Measurements from ENCODE around the gene MPPED2.
A peak's percentile ranks its signal among the peaks of the same experiment; 100 is the strongest.

The MPPED2 gene

DNA sequence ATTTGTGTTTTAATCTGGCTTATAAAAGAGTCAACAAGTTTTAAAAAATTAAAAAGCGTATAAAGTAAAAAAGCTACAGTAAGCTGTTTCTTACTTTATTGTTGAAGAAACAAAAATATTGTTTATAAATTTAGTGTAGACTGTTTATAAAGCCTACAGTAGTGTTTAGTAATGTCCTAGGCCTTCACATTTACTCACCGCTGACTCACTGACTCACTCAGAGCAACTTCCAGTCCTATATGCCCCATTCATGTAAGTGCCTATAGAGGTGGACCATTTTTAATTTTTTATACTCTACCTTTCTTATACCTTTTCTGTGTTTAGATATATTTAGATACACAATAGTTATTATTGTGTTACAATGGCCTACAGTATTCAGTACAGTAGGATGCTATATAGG, 12.2 kb downstream of the MPPED2 start:
- no peak for DNase-seq

DNA sequence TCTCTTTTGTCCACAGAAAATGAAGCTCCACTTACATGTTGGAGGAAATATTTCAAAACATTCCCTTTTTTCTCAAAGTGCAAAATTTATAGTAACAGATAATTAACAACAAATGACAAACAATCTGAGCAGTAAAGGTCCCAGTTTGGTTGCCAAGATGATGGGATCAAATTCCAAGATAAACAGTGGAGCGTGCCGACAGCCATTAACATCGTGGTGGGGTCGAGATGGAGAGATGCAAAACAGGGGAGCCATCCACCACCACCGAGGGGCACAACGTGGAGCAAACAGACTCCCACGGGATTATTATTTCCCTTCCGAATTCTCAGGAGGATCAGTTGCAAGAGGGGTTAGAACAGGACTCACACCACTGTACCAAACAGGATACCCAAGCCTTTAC, 17.2 kb downstream of the MPPED2 start:
- no peak for DNase-seq

DNA sequence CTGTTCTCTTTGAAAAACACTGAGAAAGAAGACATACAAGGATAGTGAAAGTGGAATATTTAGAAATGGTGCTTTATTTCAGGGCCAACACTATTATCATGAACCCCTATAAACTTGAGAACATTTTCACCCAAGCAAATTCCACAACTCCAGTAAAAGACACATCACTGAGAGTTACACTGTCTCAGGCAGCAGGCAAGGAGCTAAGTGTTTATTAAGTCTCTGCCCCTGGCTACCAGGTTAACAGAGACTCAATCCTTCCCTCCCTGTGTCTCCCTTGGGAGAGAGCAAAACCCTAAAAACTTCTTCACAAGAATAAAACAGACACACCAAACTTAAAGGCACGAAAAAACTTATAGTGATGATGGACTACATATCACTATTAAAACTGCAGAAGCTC, 18.5 kb downstream of the MPPED2 start:
- no peak for DNase-seq

DNA sequence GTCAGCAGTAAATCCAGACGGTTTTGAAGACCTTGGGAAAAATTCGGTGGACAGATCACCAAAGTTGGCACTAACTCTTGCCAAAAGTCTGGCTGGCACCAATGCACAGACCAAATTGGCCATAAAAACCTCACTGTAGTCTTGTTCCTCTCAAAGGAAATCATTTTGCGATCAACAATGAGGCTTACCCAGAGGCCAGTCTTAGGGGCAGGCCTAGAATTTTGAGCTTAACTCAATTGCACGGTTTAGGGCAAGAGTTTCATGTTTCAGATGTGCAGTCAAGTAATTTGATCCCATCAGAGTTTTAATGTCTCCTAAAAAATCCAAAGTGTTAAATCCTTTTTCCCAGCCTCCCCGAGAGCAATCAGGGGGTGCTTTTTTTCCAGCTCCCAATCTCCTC, 19.0 kb downstream of the MPPED2 start:
- no peak for DNase-seq

DNA sequence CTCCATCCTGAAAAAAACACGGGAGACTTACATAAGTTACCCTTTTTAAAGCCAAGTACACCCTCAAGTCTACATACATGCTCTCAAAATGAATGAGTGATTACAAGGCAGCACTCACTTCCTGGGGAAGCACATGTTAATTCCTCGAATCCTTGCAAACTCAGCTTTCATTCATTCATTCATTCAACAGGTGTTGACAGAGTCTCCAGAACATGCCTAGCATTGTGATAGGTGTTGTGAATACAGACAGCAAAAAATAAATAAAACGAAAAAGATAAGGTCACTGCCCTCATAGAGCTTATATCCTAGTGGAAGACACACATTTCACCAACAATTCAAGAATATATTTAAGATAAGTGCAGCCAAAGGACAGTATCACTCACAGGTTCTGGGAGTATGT, 19.7 kb downstream of the MPPED2 start:
- no peak for DNase-seq

DNA sequence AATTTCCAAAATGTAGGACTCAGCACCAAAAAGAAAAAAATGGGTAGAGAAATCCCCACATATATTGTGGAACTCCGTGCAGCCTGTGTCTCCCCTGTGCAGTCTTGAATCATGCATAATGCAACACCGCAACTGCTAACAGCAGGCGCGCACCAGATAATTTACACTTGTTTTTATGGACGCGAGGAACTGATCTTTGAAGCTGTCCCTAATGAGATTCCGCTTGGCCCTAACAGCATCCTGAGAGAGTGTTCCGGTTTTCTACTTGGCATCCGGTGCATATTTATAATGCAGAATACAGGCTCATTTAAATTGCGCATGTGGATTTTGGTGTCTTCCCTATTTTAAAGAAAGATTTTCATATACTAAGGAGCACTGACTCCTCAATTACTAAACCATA, 21.1 kb downstream of the MPPED2 start:
- DNase-seq = no peak

DNA sequence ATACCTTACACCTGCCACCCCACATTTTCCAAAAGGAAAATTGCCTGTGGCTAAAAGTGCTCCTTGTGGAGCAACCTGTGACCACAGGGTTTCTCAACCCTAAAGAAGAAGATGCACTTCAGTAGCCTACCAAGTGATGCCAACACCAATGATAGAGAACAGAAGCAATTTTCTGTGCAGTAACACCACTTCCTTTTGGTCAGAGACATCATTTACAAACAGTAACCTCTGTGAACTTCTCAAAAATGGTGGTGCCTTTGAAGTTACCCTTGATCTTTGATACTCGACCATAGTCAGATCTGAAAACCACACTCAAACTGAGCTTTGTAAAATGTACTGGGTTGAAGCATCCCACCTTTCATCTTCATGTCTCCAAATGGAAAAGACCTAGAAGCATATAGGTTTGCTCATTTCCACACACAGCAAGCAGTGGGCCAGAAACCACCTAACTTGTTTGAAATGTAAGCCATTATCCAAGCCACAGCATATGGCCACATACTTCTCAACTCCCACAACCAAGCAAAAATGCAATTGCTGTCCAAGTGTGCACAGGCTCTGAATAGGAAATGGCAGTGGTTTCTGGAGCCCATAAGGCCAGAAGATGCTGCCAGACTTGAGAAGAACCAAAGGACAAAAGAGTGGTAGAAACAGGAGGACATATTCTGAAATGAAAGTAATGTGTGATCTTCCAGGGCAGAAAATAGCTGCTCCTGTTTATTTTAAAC, 24.3 kb downstream of the MPPED2 start:
- peak; percentile 5 for DNase-seq

DNA sequence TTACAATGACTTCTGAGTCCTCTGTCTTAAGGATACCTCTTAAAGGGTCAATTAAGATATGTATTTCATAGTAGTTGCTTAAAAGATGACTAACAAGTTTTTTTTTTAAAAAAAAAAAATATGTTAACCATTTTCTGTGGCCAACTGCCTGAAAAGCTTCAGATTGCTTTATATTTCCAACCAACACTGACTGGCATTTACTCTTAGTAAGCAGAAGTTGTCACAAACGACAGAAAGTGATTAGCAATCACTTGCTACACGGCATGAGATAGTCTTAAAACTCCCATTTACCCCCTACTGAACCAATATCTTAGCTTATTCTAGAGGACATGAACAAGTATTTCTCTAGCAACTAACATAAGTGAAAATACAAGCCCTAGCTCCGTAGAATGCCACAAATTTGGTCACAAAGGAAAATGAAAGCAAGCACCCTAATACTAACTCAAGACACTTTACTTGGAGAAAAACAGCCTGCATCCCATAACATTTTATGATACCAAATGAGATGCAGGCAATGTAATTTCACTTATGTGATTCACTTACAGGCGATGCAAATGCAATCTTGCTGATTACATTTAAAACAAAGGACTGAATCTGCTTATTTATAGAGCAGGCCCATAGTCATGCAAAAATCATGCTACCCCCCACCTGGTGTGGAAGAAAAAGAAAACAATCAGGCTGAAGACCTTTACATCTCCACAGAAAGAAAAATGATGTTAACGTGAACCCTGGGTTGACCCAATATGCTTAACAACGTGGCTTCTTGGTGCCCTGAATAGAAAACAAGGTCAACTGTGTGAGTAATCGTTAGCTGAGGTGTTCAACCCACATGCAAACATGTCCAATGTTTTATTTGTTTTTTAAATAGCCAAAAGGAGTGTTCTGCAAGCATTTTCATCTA, 25.7 kb downstream of the MPPED2 start:
- no peak for DNase-seq

DNA sequence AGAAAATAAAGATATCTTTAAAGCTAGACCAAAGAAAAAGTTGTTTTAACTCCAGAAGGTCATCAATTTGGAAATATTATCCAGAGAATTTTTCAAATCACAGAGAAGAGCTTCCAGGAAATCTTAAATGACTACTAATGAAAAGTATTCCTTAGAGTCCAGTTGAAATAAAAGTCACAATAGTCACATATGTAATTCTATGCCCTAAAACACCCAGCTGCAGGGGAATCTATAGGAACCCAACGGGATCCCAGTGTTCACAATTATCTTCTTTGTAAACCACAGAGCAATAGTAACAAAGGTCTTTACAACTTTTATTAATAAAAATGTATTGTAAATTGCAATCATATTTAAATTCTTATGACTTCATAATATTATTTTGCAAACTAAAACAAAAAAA, 27.1 kb downstream of the MPPED2 start:
- no peak for DNase-seq

DNA sequence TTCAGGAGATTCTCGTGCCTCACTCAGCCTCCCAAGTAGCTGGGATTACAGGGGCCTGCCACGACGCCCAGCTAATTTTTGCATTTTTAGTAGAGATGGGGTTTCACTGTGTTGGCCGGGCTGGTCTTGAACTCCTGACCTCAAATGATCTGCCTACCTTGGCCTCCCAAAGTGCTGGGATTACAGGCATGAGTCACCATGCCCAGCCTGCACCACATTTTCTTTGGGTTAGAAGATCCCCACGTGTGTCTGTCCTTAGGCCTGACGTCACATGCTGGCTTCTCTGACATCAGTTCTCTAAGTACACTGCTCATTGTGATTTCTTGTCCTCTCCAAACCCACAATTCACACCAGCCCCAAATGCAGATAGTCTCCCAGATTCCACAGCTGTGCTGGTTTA, 31.6 kb downstream of the MPPED2 start:
- DNase-seq = peak; percentile 4

DNA sequence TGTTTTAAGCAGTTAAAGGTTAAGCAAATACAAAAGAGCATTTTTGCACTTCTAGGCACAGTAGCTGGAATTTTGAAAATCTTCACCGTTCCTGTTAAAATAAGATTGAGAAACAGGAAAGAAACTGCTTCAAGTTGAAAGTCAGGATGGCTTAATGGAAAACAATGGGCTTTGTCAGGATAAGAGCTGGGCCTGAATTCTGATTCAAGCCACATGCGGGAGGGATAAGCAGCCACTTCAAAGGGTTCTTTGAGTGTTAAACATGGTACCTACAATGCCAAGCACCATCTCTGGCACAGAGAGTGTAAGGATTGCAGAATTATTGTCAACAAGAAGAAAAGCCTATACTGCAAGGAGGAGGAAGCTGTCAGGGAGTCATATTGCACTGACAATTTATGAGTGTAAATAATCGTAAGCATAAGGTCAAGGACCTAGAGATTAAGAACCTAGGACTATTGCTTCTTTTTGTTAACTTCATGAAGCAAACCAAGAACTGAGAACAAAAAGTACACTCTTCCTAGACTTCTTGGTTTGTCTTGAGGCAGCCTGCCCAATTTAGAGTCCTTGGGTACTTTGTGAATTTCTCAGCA, 32.5 kb downstream of the MPPED2 start:
- DNase-seq = no peak

DNA sequence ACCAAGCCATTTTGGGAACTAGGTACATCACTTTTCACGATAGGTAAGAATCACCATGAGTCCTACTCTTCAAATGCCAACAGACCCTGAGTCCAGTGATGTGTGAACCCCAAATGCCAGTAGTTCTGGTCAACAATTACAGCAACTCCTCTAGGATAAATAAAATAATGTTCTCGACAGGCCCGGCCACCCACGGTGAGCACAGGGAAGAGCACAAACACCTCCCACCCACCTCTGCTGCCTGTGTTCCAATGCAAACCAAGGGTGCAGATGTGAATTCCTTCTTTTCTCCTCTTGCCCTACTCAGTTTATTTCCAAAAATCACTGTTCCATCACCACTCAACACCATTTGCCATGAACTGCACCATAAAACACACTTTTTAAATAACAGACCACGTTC, 33.3 kb downstream of the MPPED2 start:
- no peak for DNase-seq

DNA sequence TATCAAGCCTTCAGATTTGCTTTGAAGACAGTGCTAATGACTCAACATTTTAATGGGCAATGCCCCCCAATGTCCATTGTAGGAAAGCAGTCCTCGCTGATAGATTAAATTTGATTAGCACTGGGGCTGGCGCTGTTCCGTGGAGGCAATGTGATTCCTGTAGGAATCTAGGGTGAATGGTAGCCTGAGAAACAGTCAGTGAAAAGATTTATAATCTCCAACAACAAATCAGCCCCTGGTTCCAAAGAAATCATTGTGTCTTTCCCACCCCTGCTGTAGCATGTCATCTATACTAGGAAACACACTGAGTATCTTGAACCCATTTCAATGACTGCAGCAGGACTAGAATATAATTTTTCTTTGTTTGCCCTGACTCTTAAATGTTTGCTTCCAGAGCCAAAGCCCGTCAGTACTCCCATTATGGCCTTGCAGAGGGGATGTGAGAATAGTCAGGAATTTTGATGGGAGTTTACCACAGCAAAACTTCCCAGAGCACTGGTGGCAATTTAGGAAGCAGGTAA, 36.1 kb downstream of the MPPED2 start:
- no peak for DNase-seq

DNA sequence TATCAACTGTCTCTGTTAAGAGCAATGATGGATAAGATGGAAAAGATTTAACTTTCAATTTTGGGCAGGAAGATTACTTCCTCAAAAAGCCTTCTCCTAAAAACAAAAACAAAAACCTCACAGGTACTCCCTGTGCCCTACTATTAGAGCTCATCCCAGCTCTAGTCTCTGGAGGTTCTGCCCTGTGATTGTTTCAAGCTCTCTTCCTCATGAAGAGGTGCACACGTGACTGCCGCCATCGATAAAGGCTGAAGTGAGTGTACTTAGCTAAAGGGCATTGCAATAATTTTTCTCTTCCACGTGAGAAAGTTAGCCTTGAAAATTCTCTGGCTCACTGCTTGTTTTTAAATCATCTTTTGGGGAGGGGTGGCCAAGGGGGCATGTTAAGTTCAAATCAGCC, 36.6 kb downstream of the MPPED2 start:
- no peak for DNase-seq

DNA sequence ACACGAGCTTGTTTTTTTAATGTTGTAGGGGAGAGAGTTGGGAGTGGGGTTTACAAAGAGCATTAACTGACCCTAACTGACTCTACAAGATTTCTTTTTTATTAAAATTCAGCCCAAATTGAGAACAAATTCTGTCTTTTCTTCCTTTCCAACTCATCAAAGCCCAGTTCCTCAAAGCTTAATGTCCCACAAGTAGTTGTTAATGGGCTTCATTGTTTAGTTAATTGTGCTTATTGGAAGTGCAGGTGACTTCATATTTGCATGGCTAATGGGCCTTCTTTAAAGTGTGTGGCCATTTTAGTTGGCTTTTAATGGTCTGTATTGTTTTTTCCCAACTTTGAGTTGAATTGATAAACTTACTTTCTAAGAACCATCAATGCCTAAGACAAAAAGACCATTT, 39.8 kb downstream of the MPPED2 start:
- no peak for DNase-seq

DNA sequence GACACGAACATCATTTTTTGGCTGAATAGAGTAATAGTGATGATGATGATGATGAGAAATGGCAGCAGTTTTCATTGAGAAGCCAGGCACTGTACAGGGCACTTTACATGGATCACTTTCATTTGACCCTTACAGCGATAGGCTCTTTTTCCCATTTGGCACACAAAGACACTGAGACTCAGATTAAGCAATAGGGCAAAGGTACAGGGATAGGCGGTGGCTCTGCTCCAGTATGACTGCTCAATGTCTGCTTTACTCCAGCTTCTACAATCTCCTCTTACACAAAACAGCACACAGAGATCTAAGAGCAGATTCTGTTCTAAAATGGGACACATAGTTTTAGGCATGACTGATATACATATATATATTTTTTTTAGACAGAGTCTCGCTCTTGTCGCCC, 40.6 kb downstream of the MPPED2 start:
- no peak for DNase-seq

DNA sequence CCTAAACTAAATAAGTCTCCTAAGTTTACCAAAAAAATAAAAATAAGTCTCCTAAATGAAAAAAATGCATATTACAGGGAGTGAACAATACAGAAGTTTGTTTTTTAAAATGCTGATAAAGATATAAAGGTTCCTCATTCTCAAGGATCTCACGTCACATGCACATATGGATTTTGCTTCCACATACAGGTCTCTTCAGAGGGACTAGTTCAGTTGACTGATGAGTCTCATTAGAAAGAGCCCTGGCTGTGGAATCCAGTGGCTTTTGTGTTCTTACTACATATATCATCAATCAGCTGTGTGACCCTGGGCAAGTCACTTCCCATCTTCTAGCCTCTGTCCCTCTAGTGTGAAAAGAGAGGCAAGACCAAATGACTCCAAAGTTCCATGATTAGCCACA, 43.1 kb downstream of the MPPED2 start:
- DNase-seq = no peak

DNA sequence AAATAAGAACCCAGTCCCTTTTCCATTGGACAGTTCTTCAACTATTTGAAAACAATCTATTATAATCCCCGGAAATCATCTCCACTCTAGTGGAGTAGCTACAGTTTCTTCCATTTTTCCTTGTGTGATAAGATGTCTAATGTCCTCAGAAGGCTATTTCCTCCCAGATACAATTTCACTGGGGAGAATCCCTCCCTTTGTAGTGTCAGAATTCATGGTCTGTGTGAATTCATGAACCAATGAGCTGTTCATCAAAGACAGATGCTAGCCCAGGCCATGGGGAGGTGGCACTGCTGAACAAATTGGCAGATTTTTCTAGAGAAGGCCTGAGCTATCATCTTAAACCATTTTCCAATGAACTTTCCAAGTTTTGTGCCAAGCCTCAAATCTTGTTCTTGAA, 45.4 kb downstream of the MPPED2 start:
- DNase-seq = no peak

DNA sequence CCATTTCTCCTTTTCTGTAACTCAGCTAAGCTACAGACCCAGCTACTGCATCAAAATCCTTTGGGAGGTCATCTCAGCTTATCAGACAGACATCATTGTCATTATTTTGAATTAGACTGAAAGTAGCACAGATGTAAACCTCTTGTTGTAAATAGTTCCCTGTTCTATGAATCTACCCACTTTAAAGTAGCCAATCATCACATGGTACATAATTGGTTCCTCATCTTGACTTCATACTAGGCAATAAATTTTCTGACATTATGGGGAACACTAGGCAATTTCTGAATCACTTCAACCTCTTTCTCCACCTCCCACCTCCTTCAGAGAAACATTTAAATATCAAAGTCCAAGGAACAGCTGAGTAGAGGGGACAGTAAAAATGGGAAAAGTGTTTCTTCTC, 47.9 kb downstream of the MPPED2 start:
- no peak for DNase-seq

DNA sequence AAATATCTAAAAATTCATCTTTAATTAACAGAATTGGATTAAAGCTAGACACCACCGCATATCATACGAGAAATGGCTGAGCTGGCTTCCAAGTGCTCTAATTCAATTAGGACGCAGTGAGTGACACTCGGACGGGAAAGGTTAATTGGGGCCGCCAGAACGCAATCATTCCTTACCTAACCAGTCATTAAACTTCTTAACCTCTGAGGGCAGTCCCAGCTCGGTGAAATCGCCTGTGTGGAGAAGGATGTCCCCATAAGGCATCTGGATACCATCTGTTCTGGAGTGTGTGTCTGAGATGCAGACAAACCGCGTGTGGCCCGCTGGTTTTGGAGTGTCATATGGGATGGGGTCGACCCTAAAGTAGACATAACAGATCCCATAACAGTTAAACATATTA, 50.3 kb downstream of the MPPED2 start:
- peak; percentile 2 for DNase-seq

DNA sequence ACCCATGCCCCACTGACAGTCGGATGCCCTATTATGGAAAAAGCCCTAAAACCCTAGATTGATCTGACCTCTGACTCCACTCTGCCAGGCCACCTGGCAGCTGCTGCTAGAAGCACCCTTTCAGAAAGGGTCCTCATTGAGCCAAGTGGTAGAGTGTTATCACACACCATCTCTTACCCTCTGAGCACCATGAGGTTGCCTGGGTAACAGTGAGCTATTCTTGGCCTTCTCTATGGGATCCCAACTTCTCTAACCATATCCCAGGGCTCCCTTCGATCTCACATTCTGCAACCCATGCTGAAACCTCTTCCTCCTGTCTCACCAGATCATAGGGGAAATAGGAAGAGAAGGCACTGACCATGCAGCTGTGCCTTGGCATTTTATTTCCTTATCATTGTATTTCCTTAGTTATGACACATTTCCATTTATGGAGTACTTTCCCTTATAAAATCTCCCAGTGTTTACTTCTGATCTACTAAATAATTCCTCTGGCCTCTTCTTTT, 52.7 kb downstream of the MPPED2 start:
- DNase-seq = no peak

DNA sequence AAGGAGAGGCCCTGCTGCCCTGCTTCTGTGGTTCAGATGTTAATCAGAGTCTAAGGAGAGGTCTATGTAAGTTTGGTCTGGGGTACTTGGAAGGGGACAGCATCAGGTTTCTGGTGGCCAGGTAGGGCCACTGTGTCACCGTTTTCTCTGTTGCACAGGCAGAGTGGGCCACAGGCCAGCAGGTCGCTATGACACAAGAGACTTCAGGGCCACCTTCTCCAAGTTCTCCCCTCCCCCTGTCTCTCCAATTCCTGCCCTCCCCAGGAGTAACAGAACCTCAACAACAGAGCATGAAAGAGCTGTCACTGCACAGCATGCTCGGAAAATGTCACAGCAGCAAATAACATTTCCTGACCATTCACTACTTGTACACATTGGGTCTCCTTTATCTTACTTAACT, 58.6 kb downstream of the MPPED2 start:
- DNase-seq = no peak

DNA sequence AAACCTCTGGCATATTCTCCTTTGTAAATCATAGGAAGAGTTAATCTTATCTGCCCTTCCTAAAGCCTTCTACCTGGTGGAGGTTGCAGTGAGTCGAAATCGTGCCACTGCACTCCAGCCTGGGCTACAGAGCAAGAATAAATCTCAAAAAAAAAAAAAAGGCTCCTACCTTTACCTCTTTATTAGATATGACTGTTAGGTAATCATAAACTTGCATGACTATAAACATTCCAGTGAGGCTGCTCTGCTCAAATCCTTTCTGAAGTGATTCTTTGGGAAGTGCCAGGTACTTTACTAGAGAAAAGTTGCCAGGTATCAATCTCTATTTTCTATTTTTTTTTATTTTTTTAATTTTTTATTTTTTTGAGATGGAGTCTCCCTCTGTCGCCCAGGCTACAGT, 59.6 kb downstream of the MPPED2 start:
- DNase-seq = no peak

All from fibroblast of skin of right biceps (primary cell).